GM21423 (cell line): Measurements from ENCODE around the gene FRMPD4.
"Not testable (repeated sequence)": the region's sequence is repeated elsewhere in the genome, so short reads cannot be mapped to it uniquely, and the experiment has no call there.

Experiments used
- ATAC-seq: cut with Tn5 transposase; IDR thresholded peaks from one replicate; pipeline ENCODE4 v1.9.1; 2021; ENCODE audit warnings: mild to moderate bottlenecking, moderate library complexity; ENCODE audit not compliant: unreplicated experiment

The FRMPD4 gene

DNA sequence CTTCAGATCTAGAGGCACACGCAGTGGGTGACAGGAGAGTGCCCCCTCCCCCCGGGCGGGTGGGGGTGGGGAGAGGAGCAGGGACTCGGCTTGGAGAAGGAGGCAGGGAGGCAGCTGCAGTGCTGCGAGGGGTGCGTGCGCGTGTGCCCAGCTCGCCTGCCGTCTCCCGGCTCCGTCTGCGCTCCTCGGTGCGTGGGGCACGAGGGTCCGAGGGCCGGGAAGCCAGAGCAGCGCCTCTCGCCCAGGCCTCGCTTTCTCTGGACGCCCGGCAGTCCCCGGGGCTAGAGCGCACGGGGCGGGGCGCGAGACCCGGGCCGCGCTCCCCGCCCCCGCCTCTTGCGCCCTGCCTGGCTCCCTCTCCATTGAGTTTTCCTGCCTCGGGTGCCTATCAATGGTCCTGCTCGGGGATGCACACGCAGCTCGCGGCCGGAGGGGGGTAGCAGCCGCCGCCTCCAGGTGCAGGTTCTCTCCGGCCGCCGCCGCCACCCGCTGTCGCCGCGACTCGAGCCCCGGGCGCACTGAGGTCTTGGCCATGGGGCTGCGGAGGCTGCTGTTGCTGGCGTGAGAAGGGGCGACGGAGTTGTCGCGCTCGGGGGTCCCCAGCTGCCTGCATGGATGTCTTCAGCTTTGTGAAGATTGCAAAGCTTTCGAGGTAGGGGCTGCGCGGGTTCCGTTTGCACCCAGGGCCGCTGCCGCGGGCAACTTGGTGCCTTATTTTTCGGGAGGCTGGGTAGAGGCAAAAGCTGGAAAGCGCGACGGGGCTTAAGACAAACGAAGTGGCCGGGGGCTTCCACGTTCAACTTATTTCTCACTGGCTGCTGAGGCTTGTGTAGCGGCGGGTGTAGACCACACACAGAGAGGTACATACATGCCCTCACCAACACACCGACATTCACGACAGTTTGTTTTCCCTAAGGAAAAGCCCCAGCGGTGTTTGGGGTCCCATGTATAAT, at the start of gene FRMPD4:
FRMPD4 (plus strand) TSS at position 113 of the 953 bp plus-strand sequence; CDS start at position 612, 499 bp downstream.
- no peak for ATAC-seq

DNA sequence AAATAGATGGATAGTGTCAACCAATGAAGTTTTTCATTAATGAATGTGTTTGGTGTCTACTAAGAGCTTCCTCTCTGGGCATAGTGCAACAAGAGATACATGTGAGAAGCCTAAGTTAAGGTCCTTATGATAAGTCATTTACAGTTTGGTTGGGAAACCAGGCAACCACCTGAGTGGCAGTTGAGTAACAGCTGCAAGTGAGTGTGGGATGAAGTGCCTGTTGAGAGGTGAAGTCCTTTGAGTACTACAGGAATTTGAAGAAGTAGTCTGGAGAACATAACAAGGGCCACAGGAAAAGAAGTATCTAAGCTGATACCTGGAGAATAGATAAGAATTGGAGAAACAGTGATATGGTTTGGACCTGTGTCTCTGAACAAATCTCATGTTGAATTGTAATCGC, 48.5 kb upstream of the FRMPD4 start:
- no peak for ATAC-seq

DNA sequence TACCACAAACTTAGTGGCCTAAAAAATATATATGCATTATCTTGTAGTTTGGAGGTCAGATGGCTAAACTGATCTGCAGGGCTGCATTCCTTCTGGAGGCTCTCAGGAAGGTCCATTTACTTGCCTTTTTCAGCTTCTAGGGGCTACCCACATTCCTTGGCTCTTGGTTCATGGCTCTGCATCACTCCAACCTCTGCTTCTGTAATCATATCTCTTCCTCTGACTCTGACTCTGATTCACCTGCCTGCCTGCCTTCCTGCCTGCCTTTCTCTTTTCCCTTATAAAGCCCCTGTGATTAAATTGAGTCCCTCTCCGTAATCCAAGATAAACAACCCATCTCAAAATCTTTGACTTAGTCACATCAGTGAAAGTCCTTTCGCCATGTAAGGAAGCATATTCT, 25.0 kb upstream of the FRMPD4 start:
- no peak for ATAC-seq

DNA sequence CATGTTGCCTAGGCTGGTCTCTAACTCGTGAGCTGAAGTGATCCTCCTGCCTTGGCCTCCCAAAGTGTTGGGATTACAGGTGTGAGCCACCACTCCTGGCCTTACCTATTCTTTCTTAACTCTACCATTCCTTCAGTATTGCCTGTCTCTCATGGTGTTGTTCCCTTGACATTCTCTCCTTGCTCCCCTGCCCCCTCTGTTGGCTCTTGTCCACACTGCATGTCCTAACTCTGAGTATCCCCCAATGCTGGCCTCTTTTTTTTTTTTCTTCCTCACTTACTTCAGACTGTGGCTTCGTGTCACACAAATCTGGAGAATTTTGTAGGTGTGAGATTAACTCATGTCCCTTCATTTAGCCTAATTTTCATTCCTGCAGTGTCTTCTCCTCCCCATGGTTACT, 22.9 kb upstream of the FRMPD4 start:
- no peak for ATAC-seq

DNA sequence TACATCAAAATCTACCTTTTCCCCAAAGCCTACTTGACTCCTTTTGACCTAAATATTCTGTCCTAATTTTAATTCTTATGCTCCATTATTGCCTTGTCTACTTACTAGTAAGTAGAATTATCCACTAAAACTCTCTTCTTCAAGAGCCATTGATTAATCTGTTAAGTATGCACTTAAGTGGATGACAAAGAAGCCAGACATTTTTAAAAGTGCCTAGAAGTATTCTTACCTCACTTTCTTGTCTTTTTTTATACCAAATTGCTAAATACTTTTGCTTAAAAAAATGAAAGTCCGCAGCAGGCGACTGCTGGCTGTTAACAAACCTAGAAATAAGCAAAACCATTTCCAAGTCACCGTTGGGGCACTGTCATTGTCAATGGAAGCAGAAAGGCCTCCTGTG, 20.1 kb upstream of the FRMPD4 start:
- no peak for ATAC-seq

- ATAC-seq = no peak
Observed at GRCh38 chrX:12128017-12128416, 10.3 kb upstream of the FRMPD4 start.

DNA sequence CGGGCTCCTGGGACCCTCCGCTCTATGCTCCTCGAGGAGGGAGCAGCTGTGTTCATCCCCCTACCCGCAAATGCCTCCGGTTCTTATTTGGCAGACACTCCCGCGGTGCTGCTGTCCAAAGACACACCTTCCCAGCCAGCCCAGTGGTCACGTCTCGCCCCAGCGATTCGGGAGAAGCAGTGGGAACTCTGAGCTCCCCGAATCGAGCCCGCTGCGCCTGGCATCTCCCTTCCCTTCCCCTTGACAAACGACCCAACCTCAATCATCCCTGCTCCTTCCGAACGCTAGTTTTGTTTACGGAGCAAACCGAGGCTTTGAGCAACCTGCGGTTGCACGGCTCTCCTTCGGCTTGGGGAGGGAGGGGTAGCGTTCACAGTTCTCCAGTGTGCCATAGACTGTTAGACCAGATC, 317 bp upstream of the FRMPD4 start:
- ATAC-seq = no peak

DNA sequence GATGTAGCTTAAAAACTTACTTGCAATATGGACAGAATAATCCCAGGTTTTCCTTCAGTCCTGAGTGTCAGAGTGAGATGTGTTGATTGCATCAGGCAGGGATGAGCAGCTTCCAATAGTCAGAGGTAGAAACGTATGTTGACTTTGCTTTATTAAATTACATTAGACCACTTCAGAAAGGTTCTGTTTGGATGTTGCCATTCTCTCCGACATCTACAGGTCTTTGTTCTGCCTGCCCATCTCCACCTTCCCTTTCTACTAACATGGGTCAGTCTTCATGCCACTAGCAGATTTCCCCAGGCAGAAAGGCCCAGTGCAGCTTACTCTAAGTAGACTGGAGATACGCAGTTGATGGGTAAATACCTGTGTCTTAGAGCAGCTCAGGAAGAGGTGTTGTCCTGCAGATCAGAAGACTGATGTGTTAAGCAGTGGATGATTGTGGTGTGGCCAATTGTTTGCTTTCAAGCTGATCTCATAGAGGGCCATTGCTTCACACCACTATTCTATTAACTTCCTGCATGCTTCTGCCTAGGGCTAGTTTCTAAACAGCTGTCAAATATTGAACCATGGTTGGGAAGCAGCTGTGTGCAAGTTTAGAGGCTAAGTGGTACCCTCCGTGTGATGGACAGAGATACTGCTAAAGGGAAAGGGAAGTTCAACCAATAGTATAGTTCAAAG, 1.8 kb downstream of the FRMPD4 start:
- ATAC-seq = no peak

DNA sequence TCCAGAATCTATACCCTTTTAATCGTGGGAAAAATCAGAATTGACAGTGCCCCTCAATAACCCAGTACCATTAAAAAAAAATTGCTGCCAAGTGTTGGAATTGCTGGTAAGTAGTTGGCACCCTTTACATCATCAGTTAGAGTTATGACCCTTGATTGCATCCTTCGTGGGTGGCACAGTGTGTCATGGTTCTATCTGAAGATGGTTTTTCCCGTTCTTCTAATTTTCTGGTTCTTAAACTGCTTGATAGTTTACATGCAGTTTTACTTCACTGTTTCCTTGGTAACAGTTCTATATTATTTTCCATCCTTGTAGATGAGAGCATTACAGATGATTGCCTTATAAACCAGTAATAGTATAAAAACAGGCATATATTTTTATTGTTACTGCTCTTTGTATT, 3.2 kb downstream of the FRMPD4 start:
- ATAC-seq = no peak

DNA sequence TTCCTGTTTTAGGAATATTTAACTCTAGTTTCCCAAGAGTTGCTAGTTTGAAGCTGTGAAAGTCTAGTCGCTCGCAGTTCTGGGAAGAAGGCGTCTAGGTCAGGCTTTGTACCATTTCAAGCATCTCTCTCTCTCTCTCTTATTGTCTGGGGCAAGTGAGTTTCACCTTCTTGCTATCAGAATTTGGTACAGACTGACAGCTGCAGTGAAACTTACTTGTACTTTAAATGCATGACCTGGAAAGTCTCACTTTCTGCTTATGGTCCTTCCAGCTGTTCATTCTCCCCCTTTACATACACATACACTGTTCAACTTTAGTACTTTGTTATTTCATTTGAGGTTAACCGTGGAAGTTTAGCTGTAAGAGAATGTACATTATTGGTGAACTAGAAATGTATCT, 4.4 kb downstream of the FRMPD4 start:
- ATAC-seq = no peak

DNA sequence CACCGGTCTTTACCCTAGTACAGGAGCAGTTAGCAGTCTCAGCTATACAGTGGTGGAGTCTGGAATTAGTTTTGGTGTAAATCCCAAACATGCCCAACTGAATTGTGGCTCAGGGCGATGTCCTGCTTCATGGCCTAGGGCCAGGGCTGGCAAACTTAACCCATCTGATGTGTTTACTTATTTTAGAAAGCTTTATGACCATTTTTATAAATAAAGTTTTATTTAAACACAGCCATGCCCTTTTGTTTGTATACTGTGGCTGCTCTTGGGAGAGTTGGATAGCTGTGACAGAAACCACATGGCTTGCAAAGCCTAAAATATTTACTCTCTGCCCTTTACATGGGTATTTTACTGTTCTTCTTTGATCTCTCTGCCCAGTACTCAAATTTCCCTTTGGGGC, 7.1 kb downstream of the FRMPD4 start:
- ATAC-seq = no peak

GRCh38 chrX:12149670-12150407, 11.6 kb downstream of the FRMPD4 start:
- ATAC-seq = no peak

GRCh38 chrX:12153317-12153716, 15.0 kb downstream of the FRMPD4 start:
- no peak for ATAC-seq

- ATAC-seq = no peak
Observed at GRCh38 chrX:12153741-12154140, 15.5 kb downstream of the FRMPD4 start.

- ATAC-seq = no peak
Observed at GRCh38 chrX:12159799-12160198, 21.5 kb downstream of the FRMPD4 start.

DNA sequence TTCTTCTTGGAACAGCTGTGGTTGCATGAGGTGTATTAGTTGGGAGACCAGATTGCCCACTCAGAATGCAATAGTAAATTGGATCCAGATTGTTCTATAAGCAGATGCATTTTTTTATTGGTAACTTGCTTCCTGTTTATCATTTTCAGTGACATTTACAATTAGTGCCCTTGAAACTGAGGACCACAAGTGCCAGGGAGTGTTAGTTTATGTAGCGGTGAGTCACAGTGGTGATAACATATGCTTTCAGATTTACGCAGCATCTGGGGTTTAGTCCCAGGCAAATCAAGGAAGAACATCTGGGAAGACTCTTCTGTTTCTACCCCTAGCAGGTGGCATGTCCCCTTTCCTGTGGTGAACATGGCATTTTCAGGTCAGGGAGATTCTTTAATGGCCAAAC, 24.1 kb downstream of the FRMPD4 start:
- ATAC-seq = no peak

- not testable (repeated sequence) for ATAC-seq
Observed at GRCh38 chrX:12164180-12164579, 25.9 kb downstream of the FRMPD4 start.

DNA sequence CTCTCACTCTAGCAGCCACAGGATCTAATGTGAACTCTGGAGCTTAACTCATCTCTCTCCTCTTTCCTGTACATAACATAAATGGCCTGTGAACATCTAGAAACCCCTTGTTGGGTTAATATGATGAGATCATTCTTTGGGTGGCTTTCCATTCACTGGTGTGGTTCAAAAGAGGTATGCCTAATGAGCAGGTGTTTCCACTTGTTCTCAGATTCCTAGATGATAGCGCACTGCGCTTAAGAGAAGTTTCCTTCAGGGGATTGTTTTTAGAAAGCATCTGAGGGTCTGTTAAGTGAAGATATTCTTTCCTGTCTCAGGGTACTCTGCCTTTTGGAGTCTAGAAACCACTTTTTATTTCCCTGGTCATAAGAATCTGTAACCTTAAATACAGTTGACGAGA, 32.5 kb downstream of the FRMPD4 start:
- ATAC-seq = no peak

DNA sequence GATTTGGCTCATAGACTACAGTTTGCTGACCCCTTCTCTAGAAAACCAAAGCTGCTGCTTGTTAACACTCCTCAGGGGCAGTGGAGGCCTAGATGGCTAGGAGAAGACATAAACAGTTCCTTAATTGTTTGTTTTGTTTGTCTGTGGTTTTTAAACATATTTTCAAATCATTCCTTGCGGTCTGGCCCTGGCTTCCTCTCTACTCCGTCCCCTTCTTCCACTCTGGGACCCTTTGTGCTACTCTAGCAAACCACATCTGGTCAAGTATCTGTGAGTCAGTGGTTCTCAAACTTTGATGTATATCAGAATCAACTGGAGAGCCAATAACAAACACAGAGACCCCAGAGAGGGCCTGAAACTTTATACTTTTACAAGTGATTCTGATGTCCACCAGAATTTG, 36.1 kb downstream of the FRMPD4 start:
- ATAC-seq = no peak

GRCh38 chrX:12197030-12197429, 58.8 kb downstream of the FRMPD4 start:
- ATAC-seq = no peak

DNA sequence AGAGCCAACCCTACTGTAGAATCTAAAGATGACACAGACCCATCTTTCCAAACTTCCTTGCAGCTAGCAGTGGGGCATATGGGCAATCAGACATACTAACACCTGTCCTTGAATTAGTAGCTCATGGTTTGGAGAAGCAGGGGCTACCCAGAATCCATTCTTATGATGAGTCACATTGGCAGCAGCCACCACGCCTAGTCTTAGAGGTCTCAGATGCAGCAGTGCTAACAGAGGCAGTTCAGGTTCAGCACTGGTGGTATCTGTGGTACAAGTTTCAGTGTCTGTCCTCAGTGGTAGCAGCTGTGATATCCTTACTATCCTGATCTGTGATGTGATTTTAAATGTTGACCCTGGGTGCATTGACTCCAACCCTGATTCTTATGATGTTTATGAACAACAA, 68.1 kb downstream of the FRMPD4 start:
- no peak for ATAC-seq
